ENCODE measurements around the gene UBR4.

DNA sequence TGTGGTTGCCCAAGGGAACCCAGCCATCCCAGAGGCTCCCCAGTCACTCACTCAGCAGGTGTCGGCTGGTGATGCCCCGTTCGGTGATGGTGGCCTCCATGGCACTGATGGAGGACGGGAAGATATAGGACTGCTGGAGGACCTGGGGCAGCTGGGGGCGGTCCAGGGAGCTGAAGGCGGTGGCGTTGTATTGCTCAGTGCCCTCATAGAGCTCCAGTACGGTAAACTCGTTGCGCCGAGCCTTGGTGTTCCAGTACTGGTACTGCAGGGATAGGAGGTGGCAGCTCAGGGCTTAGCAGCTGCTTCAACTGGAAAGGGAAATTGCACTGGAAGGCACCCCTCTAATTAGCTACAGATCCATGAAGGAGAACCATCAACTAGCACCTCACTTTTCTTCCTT lies 12.5 kb upstream of the UBR4 start:
- TF ChIP-seq CTCF (IDR thresholded peaks at IDR 0.05; ENCODE audit: poor library complexity, severe bottlenecking): no peak
- no peak for TF ChIP-seq EP300 (conservative IDR thresholded peaks at IDR 0.05; ENCODE audit: poor library complexity, severe bottlenecking)
- no peak for TF ChIP-seq MXI1 (conservative IDR thresholded peaks at IDR 0.05; ENCODE audit: poor library complexity, severe bottlenecking)
- TF ChIP-seq POLR2AphosphoS5 (IDR thresholded peaks at IDR 0.05): no peak
- no peak for TF ChIP-seq RAD21 (conservative IDR thresholded peaks at IDR 0.05)
- no peak for TF ChIP-seq EZH2 (IDR thresholded peaks at IDR 0.05; ENCODE audit: borderline replicate concordance, insufficient read depth, low read length, poor library complexity, severe bottlenecking)
- no peak for TF ChIP-seq TAF1 (IDR thresholded peaks at IDR 0.05; ENCODE audit: low read depth)
- TF ChIP-seq SMC3 (conservative IDR thresholded peaks at IDR 0.05; ENCODE audit: poor library complexity): no peak
